GM12878 (cell line): ENCODE results near the gene MAGEA11.
"Not testable (repeated sequence)": the region's sequence is repeated elsewhere in the genome, so short reads cannot be mapped to it uniquely, and the experiment has no call there.

Source experiments
- CREB1 ChIP-seq: IDR thresholded peaks from 2 replicates; pipeline ENCODE4 v1.6.1; 2012; ENCODE audit warnings: low read depth, mild to moderate bottlenecking, inconsistent platforms
- EP300 ChIP-seq, 2 experiments: fragments of 150-350 bp in 1 of 2; IDR thresholded peaks; 2 replicates each; pipeline ENCODE4 v1.6.1; 2011 to 2012; ENCODE audit warnings: low read depth in 2 of 2, low read length in 2 of 2, borderline replicate concordance in 1 of 2, improper control_type of control experiment in 1 of 2, inconsistent platforms in 1 of 2; ENCODE audit not compliant: control insufficient read depth in 1 of 2
- HDAC6 ChIP-seq: fragments of 200-600 bp; sonication (generic); IDR thresholded peaks from one replicate; pipeline ENCODE4 v1.8.0; 2017; ENCODE audit warnings: antibody characterized with exemption; ENCODE audit not compliant: unreplicated experiment
- IRF4 ChIP-seq: IDR thresholded peaks from 2 replicates; pipeline ENCODE4 v1.6.1; 2011; ENCODE audit warnings: low read depth, low read length
- LARP7 ChIP-seq: fragments of 450-650 bp; IDR thresholded peaks from 2 replicates; pipeline ENCODE4 v1.6.1; 2017; ENCODE audit warnings: mild to moderate bottlenecking
- POLR2A ChIP-seq: IDR thresholded peaks from 2 replicates; pipeline ENCODE4 v1.6.1; 2011; ENCODE audit warnings: low read depth, mild to moderate bottlenecking, low read length
- POLR2AphosphoS5 ChIP-seq: IDR thresholded peaks from 2 replicates; pipeline ENCODE4 v1.6.1; 2011; ENCODE audit warnings: mild to moderate bottlenecking, low read length, inconsistent platforms
- RAD21 ChIP-seq: IDR thresholded peaks from 2 replicates; pipeline ENCODE4 v1.6.1; 2011; ENCODE audit warnings: mild to moderate bottlenecking, low read depth, low read length, moderate library complexity; ENCODE audit not compliant: insufficient read depth
- SUZ12 ChIP-seq: fragments of 200-600 bp; sonication (generic); IDR thresholded peaks from one replicate; pipeline ENCODE4 v1.6.1; 2018; ENCODE audit warnings: antibody characterized with exemption, mild to moderate bottlenecking; ENCODE audit not compliant: unreplicated experiment
- TF ChIP-seq, protein P1 (sequence below): IDR thresholded peaks from 2 replicates; pipeline ENCODE4 v1.6.1; 2011; ENCODE audit warnings: borderline replicate concordance, low read depth, mild to moderate bottlenecking, moderate library complexity, mixed read lengths, low read length; ENCODE audit not compliant: insufficient read depth; ENCODE audit errors: extremely low read length
- TF ChIP-seq, protein P2 (sequence below), 3 experiments: IDR thresholded peaks in 2 of 3; conservative IDR thresholded peaks in 1 of 3; 2 replicates each; pipeline ENCODE4 v1.5.1; 2011; ENCODE audit warnings: low read depth in 3 of 3, low read length in 3 of 3, mild to moderate bottlenecking in 3 of 3, control low read depth in 2 of 3, moderate library complexity in 2 of 3, inconsistent platforms in 1 of 3, mixed read lengths in 1 of 3; ENCODE audit not compliant: control insufficient read depth in 2 of 3, insufficient read depth in 1 of 3; ENCODE audit errors: extremely low read depth in 1 of 3
- TF ChIP-seq, protein P3 (sequence below): IDR thresholded peaks from 2 replicates; pipeline ENCODE4 v1.6.1; 2012; ENCODE audit warnings: mild to moderate bottlenecking, low read depth, low read length
- TF ChIP-seq, protein P4 (sequence below): IDR thresholded peaks from 2 replicates; pipeline ENCODE4 v1.6.1; 2011; ENCODE audit warnings: low read depth, mild to moderate bottlenecking, low read length, moderate library complexity, borderline replicate concordance; ENCODE audit errors: extremely low read depth

DNA sequence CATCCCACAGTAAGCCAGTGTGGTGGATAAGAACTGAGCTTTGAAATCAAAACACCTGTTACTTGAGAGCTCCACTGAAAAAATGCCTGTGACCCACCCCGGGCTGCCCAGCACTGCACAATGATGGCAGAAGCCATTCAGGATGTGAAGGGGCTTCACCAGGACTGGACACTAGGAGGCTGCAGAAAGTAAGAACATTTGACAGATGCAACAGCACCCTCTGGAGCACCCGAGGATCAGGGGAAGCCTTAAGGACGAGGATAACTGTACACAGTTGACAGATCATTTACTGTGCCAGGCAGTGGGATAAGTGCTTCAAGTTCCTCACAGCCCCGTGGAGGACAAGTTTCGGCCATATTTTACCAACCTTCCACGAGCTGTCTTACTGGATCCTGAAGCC is 30.4 kb downstream of the MAGEA11 start:
- TF ChIP-seq, protein P1, sequence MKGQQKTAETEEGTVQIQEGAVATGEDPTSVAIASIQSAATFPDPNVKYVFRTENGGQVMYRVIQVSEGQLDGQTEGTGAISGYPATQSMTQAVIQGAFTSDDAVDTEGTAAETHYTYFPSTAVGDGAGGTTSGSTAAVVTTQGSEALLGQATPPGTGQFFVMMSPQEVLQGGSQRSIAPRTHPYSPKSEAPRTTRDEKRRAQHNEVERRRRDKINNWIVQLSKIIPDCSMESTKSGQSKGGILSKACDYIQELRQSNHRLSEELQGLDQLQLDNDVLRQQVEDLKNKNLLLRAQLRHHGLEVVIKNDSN, result not testable (repeated sequence)
- TF ChIP-seq, protein P2, sequence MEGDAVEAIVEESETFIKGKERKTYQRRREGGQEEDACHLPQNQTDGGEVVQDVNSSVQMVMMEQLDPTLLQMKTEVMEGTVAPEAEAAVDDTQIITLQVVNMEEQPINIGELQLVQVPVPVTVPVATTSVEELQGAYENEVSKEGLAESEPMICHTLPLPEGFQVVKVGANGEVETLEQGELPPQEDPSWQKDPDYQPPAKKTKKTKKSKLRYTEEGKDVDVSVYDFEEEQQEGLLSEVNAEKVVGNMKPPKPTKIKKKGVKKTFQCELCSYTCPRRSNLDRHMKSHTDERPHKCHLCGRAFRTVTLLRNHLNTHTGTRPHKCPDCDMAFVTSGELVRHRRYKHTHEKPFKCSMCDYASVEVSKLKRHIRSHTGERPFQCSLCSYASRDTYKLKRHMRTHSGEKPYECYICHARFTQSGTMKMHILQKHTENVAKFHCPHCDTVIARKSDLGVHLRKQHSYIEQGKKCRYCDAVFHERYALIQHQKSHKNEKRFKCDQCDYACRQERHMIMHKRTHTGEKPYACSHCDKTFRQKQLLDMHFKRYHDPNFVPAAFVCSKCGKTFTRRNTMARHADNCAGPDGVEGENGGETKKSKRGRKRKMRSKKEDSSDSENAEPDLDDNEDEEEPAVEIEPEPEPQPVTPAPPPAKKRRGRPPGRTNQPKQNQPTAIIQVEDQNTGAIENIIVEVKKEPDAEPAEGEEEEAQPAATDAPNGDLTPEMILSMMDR (IDR thresholded peaks at IDR 0.05 in 2 of 3, conservative IDR thresholded peaks at IDR 0.05 in 1 of 3; ENCODE audit: control insufficient read depth in 2 of 3, extremely low read depth in 1 of 3, insufficient read depth in 1 of 3, low read depth in 3 of 3, low read length in 3 of 3), result not testable (repeated sequence)
- TF ChIP-seq HDAC6; POLR2AphosphoS5; CREB1; SUZ12; EP300 (IDR thresholded peaks at IDR 0.05; ENCODE audit: borderline replicate concordance in 1 of 2, control insufficient read depth in 1 of 2, low read depth in 2 of 2, low read length in 2 of 2); IRF4; POLR2A; LARP7; RAD21: not testable (repeated sequence)
- TF ChIP-seq, protein P3, sequence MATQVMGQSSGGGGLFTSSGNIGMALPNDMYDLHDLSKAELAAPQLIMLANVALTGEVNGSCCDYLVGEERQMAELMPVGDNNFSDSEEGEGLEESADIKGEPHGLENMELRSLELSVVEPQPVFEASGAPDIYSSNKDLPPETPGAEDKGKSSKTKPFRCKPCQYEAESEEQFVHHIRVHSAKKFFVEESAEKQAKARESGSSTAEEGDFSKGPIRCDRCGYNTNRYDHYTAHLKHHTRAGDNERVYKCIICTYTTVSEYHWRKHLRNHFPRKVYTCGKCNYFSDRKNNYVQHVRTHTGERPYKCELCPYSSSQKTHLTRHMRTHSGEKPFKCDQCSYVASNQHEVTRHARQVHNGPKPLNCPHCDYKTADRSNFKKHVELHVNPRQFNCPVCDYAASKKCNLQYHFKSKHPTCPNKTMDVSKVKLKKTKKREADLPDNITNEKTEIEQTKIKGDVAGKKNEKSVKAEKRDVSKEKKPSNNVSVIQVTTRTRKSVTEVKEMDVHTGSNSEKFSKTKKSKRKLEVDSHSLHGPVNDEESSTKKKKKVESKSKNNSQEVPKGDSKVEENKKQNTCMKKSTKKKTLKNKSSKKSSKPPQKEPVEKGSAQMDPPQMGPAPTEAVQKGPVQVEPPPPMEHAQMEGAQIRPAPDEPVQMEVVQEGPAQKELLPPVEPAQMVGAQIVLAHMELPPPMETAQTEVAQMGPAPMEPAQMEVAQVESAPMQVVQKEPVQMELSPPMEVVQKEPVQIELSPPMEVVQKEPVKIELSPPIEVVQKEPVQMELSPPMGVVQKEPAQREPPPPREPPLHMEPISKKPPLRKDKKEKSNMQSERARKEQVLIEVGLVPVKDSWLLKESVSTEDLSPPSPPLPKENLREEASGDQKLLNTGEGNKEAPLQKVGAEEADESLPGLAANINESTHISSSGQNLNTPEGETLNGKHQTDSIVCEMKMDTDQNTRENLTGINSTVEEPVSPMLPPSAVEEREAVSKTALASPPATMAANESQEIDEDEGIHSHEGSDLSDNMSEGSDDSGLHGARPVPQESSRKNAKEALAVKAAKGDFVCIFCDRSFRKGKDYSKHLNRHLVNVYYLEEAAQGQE, result not testable (repeated sequence)
- TF ChIP-seq, protein P4, sequence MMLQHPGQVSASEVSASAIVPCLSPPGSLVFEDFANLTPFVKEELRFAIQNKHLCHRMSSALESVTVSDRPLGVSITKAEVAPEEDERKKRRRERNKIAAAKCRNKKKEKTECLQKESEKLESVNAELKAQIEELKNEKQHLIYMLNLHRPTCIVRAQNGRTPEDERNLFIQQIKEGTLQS, result not testable (repeated sequence)
